ENCODE data around the gene SLC6A7. TPM values are rescaled to one million over a fixed set of nuclear protein-coding genes. Genes with fewer than 3 reads are reported as not detected.

Gene SLC6A7
- total RNA-seq, 1 donor from 2014 or later, result not detected

GRCh38 chr5:150155258-150156026, 34.4 kb upstream of the SLC6A7 start, which contains the start of gene PDGFRB:
Gene PDGFRB, minus strand, starts transcription at chr5:150155845. Its CDS starts 18,798 bp downstream, at chr5:150137047.
- Mint-ChIP-seq H3K27ac (ENCODE audit: unreplicated experiment) (no peak within 1 kb of the TSS), H3K4me1 (ENCODE audit: low read depth, unreplicated experiment) (peaks cover 22% of the 10 kb centered on the region), H3K4me3 (ENCODE audit: unreplicated experiment) (peak within 1 kb of the TSS; percentile 46), H3K27me3 (ENCODE audit: unreplicated experiment) (peaks cover 13% of the 10 kb centered on the region), H3K9me3 (ENCODE audit: unreplicated experiment) (peaks cover 12% of the 10 kb centered on the region), H3K36me3 (ENCODE audit: unreplicated experiment) (no peaks in the 10 kb centered on the region)
- DNase-seq, result peak; percentile 60
- TF ChIP-seq CTCF (IDR thresholded peaks at IDR 0.05; ENCODE audit: partially characterized antibody, unreplicated experiment), result no peak

DNA sequence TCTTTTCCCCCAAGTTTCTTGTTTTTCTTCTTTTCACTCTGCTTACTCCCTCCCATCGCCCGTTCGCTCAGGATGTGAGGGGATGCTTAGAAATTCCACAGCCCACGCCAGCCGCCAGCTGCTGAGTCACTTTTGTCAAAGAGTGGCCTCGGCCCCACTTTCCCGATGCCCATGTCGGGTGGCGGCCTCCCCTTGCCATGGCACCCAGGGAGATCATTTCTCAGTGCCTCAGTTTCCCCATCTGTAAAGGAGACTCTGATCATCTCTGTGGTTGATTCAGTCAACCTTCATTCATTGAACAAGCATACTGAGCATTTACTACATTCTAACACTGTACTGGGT, 33.9 kb upstream of the SLC6A7 start:
- Mint-ChIP-seq H3K36me3 (ENCODE audit: unreplicated experiment) (no peaks in the 10 kb centered on the region), H3K27me3 (ENCODE audit: unreplicated experiment) (peaks cover 15% of the 10 kb centered on the region), H3K27ac (ENCODE audit: unreplicated experiment) (no peak overlapping the region), H3K4me1 (ENCODE audit: low read depth, unreplicated experiment) (peaks cover 28% of the 10 kb centered on the region), H3K4me3 (ENCODE audit: unreplicated experiment) (peak overlapping the region; percentile 46), H3K9me3 (ENCODE audit: unreplicated experiment) (peaks cover 12% of the 10 kb centered on the region)
- no peak for DNase-seq
- TF ChIP-seq CTCF (IDR thresholded peaks at IDR 0.05; ENCODE audit: partially characterized antibody, unreplicated experiment), result no peak

GRCh38 chr5:150156540-150156939, 33.3 kb upstream of the SLC6A7 start:
- no peaks in the 10 kb centered on the region for H3K36me3 Mint-ChIP-seq (ENCODE audit: unreplicated experiment)
- peaks cover 14% of the 10 kb centered on the region for H3K9me3 Mint-ChIP-seq (ENCODE audit: unreplicated experiment)
- no peak for DNase-seq
- H3K4me3 Mint-ChIP-seq (ENCODE audit: unreplicated experiment), result no peak overlapping the region
- TF ChIP-seq CTCF (IDR thresholded peaks at IDR 0.05; ENCODE audit: partially characterized antibody, unreplicated experiment), result no peak
- H3K4me1 Mint-ChIP-seq (ENCODE audit: low read depth, unreplicated experiment), result peaks cover 31% of the 10 kb centered on the region
- peaks cover 16% of the 10 kb centered on the region for H3K27me3 Mint-ChIP-seq (ENCODE audit: unreplicated experiment)
- no peak overlapping the region for H3K27ac Mint-ChIP-seq (ENCODE audit: unreplicated experiment)

DNA sequence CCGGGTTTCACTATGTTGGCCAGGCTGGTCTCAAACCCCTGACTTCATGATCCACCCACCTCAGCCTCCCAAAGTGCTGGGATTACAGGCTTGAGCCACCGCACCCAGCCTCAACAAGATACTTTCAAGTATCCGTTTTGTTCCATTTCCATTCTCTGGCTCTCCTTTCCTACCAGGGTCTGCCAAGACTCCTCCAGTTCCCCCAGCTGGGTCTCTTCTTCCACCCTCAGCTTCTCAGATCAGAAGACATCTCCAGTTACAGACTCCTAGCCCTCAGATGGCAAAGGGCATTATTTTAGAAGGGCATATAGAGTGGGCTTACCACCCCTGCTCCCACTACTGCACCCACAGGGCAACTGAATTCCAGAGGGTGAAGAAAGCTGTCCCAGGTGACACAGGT, 32.7 kb upstream of the SLC6A7 start:
- Mint-ChIP-seq H3K36me3 (ENCODE audit: unreplicated experiment) (no peaks in the 10 kb centered on the region), H3K4me3 (ENCODE audit: unreplicated experiment) (no peak overlapping the region), H3K4me1 (ENCODE audit: low read depth, unreplicated experiment) (peaks cover 31% of the 10 kb centered on the region), H3K27me3 (ENCODE audit: unreplicated experiment) (peaks cover 16% of the 10 kb centered on the region), H3K27ac (ENCODE audit: unreplicated experiment) (no peak overlapping the region), H3K9me3 (ENCODE audit: unreplicated experiment) (peaks cover 16% of the 10 kb centered on the region)
- no peak for DNase-seq
- no peak for TF ChIP-seq CTCF (IDR thresholded peaks at IDR 0.05; ENCODE audit: partially characterized antibody, unreplicated experiment)

- Mint-ChIP-seq H3K27ac (ENCODE audit: unreplicated experiment) (no peak overlapping the region), H3K9me3 (ENCODE audit: unreplicated experiment) (peaks cover 17% of the 10 kb centered on the region), H3K27me3 (ENCODE audit: unreplicated experiment) (peaks cover 16% of the 10 kb centered on the region), H3K4me1 (ENCODE audit: low read depth, unreplicated experiment) (peaks cover 33% of the 10 kb centered on the region), H3K36me3 (ENCODE audit: unreplicated experiment) (no peaks in the 10 kb centered on the region), H3K4me3 (ENCODE audit: unreplicated experiment) (no peak overlapping the region)
- peak; percentile 76 for DNase-seq
- TF ChIP-seq CTCF (IDR thresholded peaks at IDR 0.05; ENCODE audit: partially characterized antibody, unreplicated experiment), result no peak
Observed at GRCh38 chr5:150158170-150158949, 31.5 kb upstream of the SLC6A7 start.
